H1 (cell line): ENCODE results near the gene ATP11A. TPM values are rescaled to one million over a fixed set of nuclear protein-coding genes. Genes with fewer than 3 reads are reported as not detected.

Experiments
- CTCF ChIA-PET: fragments of 300-600 bp; sonication (Branson Sonifier 250); formaldehyde crosslinking; loops from one replicate; lab custom pipeline; 2021; ENCODE audit not compliant: partially characterized antibody; lab: Charles Lee
- POLR2A ChIA-PET: fragments of 300-600 bp; sonication (Branson Sonifier 250); formaldehyde crosslinking; loops from one replicate; lab custom pipeline; 2021; ENCODE audit warnings: inconsistent platforms; ENCODE audit not compliant: partially characterized antibody; lab: Charles Lee
- DNase-seq, 2 experiments: peaks; one replicate each; pipeline versions ENCODE4 v3.0.0 to v3.0.0-alpha.2; 2010 to 2022; ENCODE audit warnings: low spot score in 2 of 2, low read depth in 1 of 2, mixed read lengths in 1 of 2
- FAIRE-seq: peaks from 2 replicates; lab custom pipeline; 2011; peaks lifted over from hg19 to GRCh38; lab: Jason Lieb, UNC
- H2AFZ ChIP-seq: 2 replicates; pipeline ENCODE4 v1.8.1; 2012; ENCODE audit warnings: low read length, inconsistent platforms
- H2AK5ac ChIP-seq: 2 replicates; pipeline ENCODE4 v1.6.1; 2013; ENCODE audit warnings: low read depth, low read length
- H2BK120ac ChIP-seq: replicated peaks from 2 replicates; pipeline ENCODE3; 2013; ENCODE audit warnings: low read depth, low read length, inconsistent platforms
- H2BK12ac ChIP-seq: 2 replicates; pipeline ENCODE4 v1.6.1; 2013; ENCODE audit warnings: low read depth, low read length
- H2BK15ac ChIP-seq: 2 replicates; pipeline ENCODE4 v1.6.1; 2013; ENCODE audit warnings: low read length
- H2BK20ac ChIP-seq: 2 replicates; pipeline ENCODE4 v1.6.1; 2013; ENCODE audit warnings: low read length
- H2BK5ac ChIP-seq: 2 replicates; pipeline ENCODE4 v1.6.1; 2013; ENCODE audit warnings: low read depth, low read length
- H3K14ac ChIP-seq: 2 replicates; pipeline ENCODE4 v1.6.1; 2013; ENCODE audit warnings: inconsistent platforms; ENCODE audit not compliant: insufficient read length
- H3K18ac ChIP-seq: 2 replicates; pipeline ENCODE4 v1.6.1; 2013; ENCODE audit warnings: low read length; ENCODE audit errors: extremely low read depth
- H3K23ac ChIP-seq: 2 replicates; pipeline ENCODE4 v1.6.1; 2013; ENCODE audit warnings: inconsistent platforms; ENCODE audit not compliant: insufficient read length
- H3K23me2 ChIP-seq: 2 replicates; pipeline ENCODE4 v1.6.1; 2013; ENCODE audit warnings: low read depth, low read length
- H3K27ac ChIP-seq: 2 replicates; pipeline ENCODE4 v1.6.1; 2011; ENCODE audit warnings: low read depth, low read length, inconsistent platforms
- H3K27me3 ChIP-seq, 4 experiments: replicated peaks in 1 of 4; 1 replicate in 1 of 4; 2 replicates in 3 of 4; pipeline versions ENCODE4 v1.6.1 to v1.8.1; 2011 to 2013; ENCODE audit warnings: low read length in 3 of 4, mild to moderate bottlenecking in 3 of 4, inconsistent platforms in 2 of 4, mixed read lengths in 2 of 4, moderate library complexity in 1 of 4; ENCODE audit not compliant: control insufficient read depth in 3 of 4, insufficient read depth in 3 of 4; ENCODE audit errors: extremely low read depth in 1 of 4
- H3K36me3 ChIP-seq, 4 experiments: 2 replicates each; pipeline versions ENCODE4 v1.6.1 to v1.8.1; 2011 to 2013; ENCODE audit warnings: mild to moderate bottlenecking in 4 of 4, low read length in 3 of 4, moderate library complexity in 2 of 4, control low read depth in 1 of 4, inconsistent platforms in 1 of 4; ENCODE audit not compliant: insufficient read depth in 4 of 4, control insufficient read depth in 2 of 4
- H3K4ac ChIP-seq: replicated peaks from 2 replicates; pipeline ENCODE3; 2013; ENCODE audit warnings: low read length, low read depth, mixed read lengths, inconsistent platforms; ENCODE audit not compliant: insufficient read length
- H3K4me1 ChIP-seq, 4 experiments: replicated peaks in 1 of 4; 1 replicate in 1 of 4; 2 replicates in 3 of 4; pipeline versions ENCODE4 v1.6.1 to v1.8.1; 2011 to 2013; ENCODE audit warnings: low read length in 3 of 4, inconsistent platforms in 2 of 4, mixed read lengths in 1 of 4; ENCODE audit not compliant: insufficient read depth in 4 of 4, control insufficient read depth in 3 of 4
- H3K4me2 ChIP-seq, 2 experiments: 2 replicates each; pipeline versions ENCODE4 v1.6.1 to v1.8.1; 2011 to 2013; ENCODE audit warnings: low read depth in 2 of 2, low read length in 2 of 2, control low read depth in 1 of 2, inconsistent platforms in 1 of 2, mild to moderate bottlenecking in 1 of 2; ENCODE audit not compliant: insufficient read depth in 1 of 2
- H3K4me3 ChIP-seq, 4 experiments: fragments of 200-600, 300-600 bp in 1 of 4; sonication (generic), shearing (Covaris generic), sonication (Bioruptor Twin) in 1 of 4; 2 replicates each; pipeline versions ENCODE4 v1.5.1 to v1.8.1; 2011 to 2016; ENCODE audit warnings: low read length in 4 of 4, low read depth in 3 of 4, control low read depth in 2 of 4, inconsistent platforms in 2 of 4, mild to moderate bottlenecking in 2 of 4, mixed read lengths in 1 of 4, moderate library complexity in 1 of 4; ENCODE audit not compliant: insufficient read depth in 2 of 4; ENCODE audit errors: extremely low read depth in 1 of 4
- H3K56ac ChIP-seq: replicated peaks from 2 replicates; pipeline ENCODE3; 2013; ENCODE audit warnings: low read depth, mild to moderate bottlenecking, mixed read lengths, low read length, inconsistent platforms; ENCODE audit not compliant: insufficient read length
- H3K79me1 ChIP-seq: 2 replicates; pipeline ENCODE4 v1.6.1; 2013; ENCODE audit warnings: low read depth, low read length, control low read depth
- H3K79me2 ChIP-seq, 2 experiments: 2 replicates each; pipeline versions ENCODE4 v1.6.1 to v1.8.1; 2012 to 2013; ENCODE audit warnings: low read length in 2 of 2, mild to moderate bottlenecking in 2 of 2, inconsistent platforms in 1 of 2; ENCODE audit not compliant: insufficient read depth in 2 of 2, control insufficient read depth in 1 of 2
- H3K9ac ChIP-seq, 4 experiments: replicated peaks in 1 of 4; 1 replicate in 1 of 4; 2 replicates in 3 of 4; pipeline versions ENCODE4 v1.6.1 to v1.8.1; 2011 to 2013; ENCODE audit warnings: low read depth in 3 of 4, low read length in 3 of 4, control low read depth in 2 of 4, mild to moderate bottlenecking in 2 of 4, moderate library complexity in 2 of 4, inconsistent platforms in 1 of 4; ENCODE audit errors: extremely low read depth in 1 of 4
- H3K9me3 ChIP-seq, 2 experiments: 2 replicates each; pipeline versions ENCODE4 v1.6.1 to v1.8.1; 2012 to 2013; ENCODE audit warnings: mild to moderate bottlenecking in 2 of 2, moderate library complexity in 2 of 2, control low read depth in 1 of 2, inconsistent platforms in 1 of 2, low read depth in 1 of 2, low read length in 1 of 2, mixed read lengths in 1 of 2; ENCODE audit not compliant: insufficient read depth in 2 of 2
- H4K20me1 ChIP-seq, 2 experiments: replicated peaks in 1 of 2; 2 replicates each; pipeline versions ENCODE3 to v1.8.1; 2011 to 2013; ENCODE audit warnings: inconsistent platforms in 2 of 2, low read length in 2 of 2, mild to moderate bottlenecking in 1 of 2; ENCODE audit not compliant: insufficient read depth in 2 of 2, control insufficient read depth in 1 of 2
- H4K5ac ChIP-seq: 2 replicates; pipeline ENCODE4 v1.6.1; 2013; ENCODE audit warnings: low read length, low read depth, mixed read lengths, inconsistent platforms; ENCODE audit not compliant: insufficient read length
- H4K8ac ChIP-seq: 2 replicates; pipeline ENCODE4 v1.8.0; 2013; ENCODE audit warnings: mild to moderate bottlenecking, moderate library complexity, low read length, inconsistent platforms; ENCODE audit not compliant: insufficient read depth; ENCODE audit errors: extremely low read depth
- H4K91ac ChIP-seq: replicated peaks from 2 replicates; pipeline ENCODE3; 2013; ENCODE audit warnings: low read length, mixed read lengths, inconsistent platforms; ENCODE audit not compliant: insufficient read length
- CTCF ChIP-seq, 3 experiments: IDR thresholded peaks; 1 replicate in 2 of 3; 2 replicates in 1 of 3; pipeline versions ENCODE4 v1.5.1 to v1.6.1; 2011; ENCODE audit warnings: low read length in 3 of 3, mild to moderate bottlenecking in 3 of 3, inconsistent platforms in 2 of 3, low read depth in 1 of 3, moderate library complexity in 1 of 3; ENCODE audit not compliant: insufficient read depth in 1 of 3; ENCODE audit errors: control extremely low read depth in 1 of 3
- EZH2 ChIP-seq: fragments of 200-600 bp; sonication (generic); IDR thresholded peaks from 2 replicates; pipeline ENCODE4 v1.7.1; 2012; ENCODE audit warnings: low read depth, mild to moderate bottlenecking, moderate library complexity, low read length, inconsistent platforms; ENCODE audit not compliant: severe bottlenecking
- HDAC2 ChIP-seq, 2 experiments: fragments of 300-600 bp in 1 of 2; sonication (generic) in 1 of 2; IDR thresholded peaks; 2 replicates each; pipeline ENCODE4 v1.6.1; 2011 to 2012; ENCODE audit warnings: low read depth in 2 of 2, low read length in 2 of 2, mild to moderate bottlenecking in 2 of 2, moderate library complexity in 2 of 2, borderline replicate concordance in 1 of 2, inconsistent platforms in 1 of 2
- KDM5A ChIP-seq: fragments of 200-600 bp; IDR thresholded peaks from 2 replicates; pipeline ENCODE4 v1.7.1; 2012; ENCODE audit warnings: mild to moderate bottlenecking, low read length, inconsistent platforms, mixed read lengths
- POU5F1 ChIP-seq: IDR thresholded peaks from 2 replicates; pipeline ENCODE4 v1.6.1; 2011; ENCODE audit warnings: low read depth, mild to moderate bottlenecking, low read length, moderate library complexity
- SAP30 ChIP-seq: fragments of 300-600 bp; sonication (generic); IDR thresholded peaks from 2 replicates; pipeline ENCODE4 v1.7.1; 2012; ENCODE audit warnings: low read length, moderate library complexity, mild to moderate bottlenecking, inconsistent platforms; ENCODE audit not compliant: insufficient read depth, insufficient replicate concordance
- WGBS, 2 experiments: shearing (Covaris generic) in 1 of 2; methylation state at CpG; one replicate each; pipeline versions ENCODE4 v1.1.6 to v1.1.7; 2013 to 2015; ENCODE audit warnings: low lambda C conversion rate in 2 of 2, mixed read lengths in 2 of 2, inconsistent platforms in 1 of 2, low coverage in 1 of 2, missing lambda C conversion rate in 1 of 2; ENCODE audit not compliant: insufficient replicate concordance in 2 of 2, insufficient coverage in 1 of 2, insufficient read length in 1 of 2; ENCODE audit errors: extremely low coverage in 1 of 2, missing lambda C conversion rate in 1 of 2; 5-methylcytosine and 5-hydroxymethylcytosine counted together
- polyA plus RNA-seq, 7 experiments: library from polyadenylated mRNA; depleted of rRNA in 3 of 7; stranded (reverse) in 5 of 7; unstranded in 2 of 7; fragments of >200 nt in 5 of 7; fragments of 200-250 nt in 2 of 7; gene quantifications; 1 replicate in 5 of 7; 2 replicates in 1 of 7; 4 replicates in 1 of 7; pipeline versions ENCODE4 v1.2.1 to v1.2.3, GENCODE V29; 2011 to 2013; ENCODE audit warnings: missing spikeins in 2 of 7, mixed read lengths in 2 of 7
- total RNA-seq: library from RNA; stranded (reverse); fragmentation: NEBNext Ultra II Directional; extraction: Animal tissue kit (Norgen Biotek cat#: 25700); gene quantifications from 2 replicates; pipeline ENCODE4 v1.2.1, GENCODE V29; 2021

ATP11A gene
- total and polyA plus RNA-seq, 2 of the 8 experiments (the other 6 are each of a cell fraction or from before 2014, with no cell fraction given) = 28.8 to 72.9 TPM

DNA sequence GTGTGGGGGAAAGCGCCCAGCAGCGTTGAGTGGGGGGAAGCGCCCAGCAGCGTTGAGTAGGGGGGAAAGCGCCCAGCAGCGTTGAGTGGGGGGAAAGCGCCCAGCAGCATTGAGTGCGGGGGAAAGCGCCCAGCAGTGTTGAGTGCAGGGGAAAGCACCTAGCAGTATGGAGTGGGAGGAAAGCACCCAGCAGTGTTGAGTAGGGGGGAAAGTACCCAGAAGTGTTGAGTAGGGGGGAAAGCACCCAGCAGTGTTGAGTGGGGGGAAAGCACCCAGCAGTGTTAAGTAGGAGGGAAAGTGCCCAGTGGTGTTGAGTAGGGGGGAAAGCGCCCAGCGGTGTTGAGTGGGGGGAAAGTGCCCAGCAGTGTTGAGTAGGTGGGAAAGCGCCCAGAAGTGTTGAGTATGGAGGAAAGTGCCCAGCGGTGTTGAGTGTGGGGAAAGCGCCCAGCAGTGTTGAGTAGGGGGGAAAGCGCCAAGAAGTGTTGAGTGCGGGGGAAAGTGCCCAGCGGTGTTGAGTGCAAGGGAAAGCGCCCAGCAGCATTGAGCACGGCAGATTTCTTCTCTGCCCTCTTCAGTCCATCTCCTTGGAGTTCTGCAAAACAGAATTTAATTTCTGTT is 138.4 kb downstream of the ATP11A start:
- no peak overlapping the region for H3K56ac ChIP-seq
- no peak overlapping the region for H4K91ac ChIP-seq
- no peak overlapping the region for H3K4me2 ChIP-seq
- H3K27me3 ChIP-seq = no peaks in the 10 kb centered on the region
- no peaks in the 10 kb centered on the region for H3K9me3 ChIP-seq
- no peak overlapping the region for H4K8ac ChIP-seq
- H3K23ac ChIP-seq = no peak overlapping the region
- H4K20me1 ChIP-seq = peaks cover 0 to 4% of the 10 kb centered on the region in 2 experiments
- no peak overlapping the region for H3K18ac ChIP-seq
- H2AK5ac ChIP-seq = no peak overlapping the region
- H4K5ac ChIP-seq = no peak overlapping the region
- no peak overlapping the region for H2BK15ac ChIP-seq
- no peak for DNase-seq
- ChIA-PET CTCF (interaction anchor here (1.0 to 1.7 kb wide), 2 partner anchors 46 to 189 kb away, joined by 3 to 5 read pairs; no protein-coding TSS in a partner anchor), POLR2A (interaction anchor here (1.2 kb wide), 1 partner anchor 114 kb away, joined by 3 read pairs; no protein-coding TSS in a partner anchor)
- H3K4me1 ChIP-seq = no peaks in the 10 kb centered on the region
- H2BK20ac ChIP-seq = no peak overlapping the region
- no peak overlapping the region for H3K27ac ChIP-seq
- peaks cover 9 to 47% (median 42%) of the 10 kb centered on the region in 4 experiments for H3K36me3 ChIP-seq
- H2BK5ac ChIP-seq = no peak overlapping the region
- H3K4me3 ChIP-seq = no peak overlapping the region
- H3K23me2 ChIP-seq = no peaks in the 10 kb centered on the region
- no peak overlapping the region for H3K14ac ChIP-seq
- H3K79me2 ChIP-seq = no peaks in the 10 kb centered on the region
- TF ChIP-seq CTCF (IDR thresholded peaks at IDR 0.05; ENCODE audit: control extremely low read depth in 1 of 3, insufficient read depth in 1 of 3, low read depth in 1 of 3, low read length in 3 of 3) (no peak), POU5F1 (no peak), KDM5A (no peak), HDAC2 (IDR thresholded peaks at IDR 0.05; ENCODE audit: borderline replicate concordance in 1 of 2, low read depth in 2 of 2, low read length in 2 of 2) (no peak), EZH2 (no peak), SAP30 (no peak)
- FAIRE-seq = no peak
- 86% methylated on average over 16 of the region's 19 CpGs; no CpG with 5 or more reads in 1 of the 2 experiments for WGBS, 2 experiments
- H2AFZ ChIP-seq = no peak overlapping the region
- no peak overlapping the region for H2BK12ac ChIP-seq
- H3K79me1 ChIP-seq = no peaks in the 10 kb centered on the region; the same call in 1 of the 2 replicates
- H3K4ac ChIP-seq = no peak overlapping the region
- H3K9ac ChIP-seq = no peak overlapping the region
- H2BK120ac ChIP-seq = no peak overlapping the region
